Heart left ventricle (tissue), 16 donors: ENCODE measurements around the gene NNMT. TPM values are rescaled to one million over a fixed set of nuclear protein-coding genes. Genes with fewer than 3 reads are reported as not detected.
A peak's percentile ranks its signal among the peaks of the same experiment; 100 is the strongest.

Source experiments
- ATAC-seq, 4 donors: fragments of 200-7000 bp; cut with Tn5 transposase; one replicate each; pipeline ENCODE4 v1.9.1; 2020 to 2022; ENCODE audit warnings: moderate library complexity in 4 of 4, mild to moderate bottlenecking in 3 of 4, moderate number of reproducible peaks in 1 of 4
- DNase-seq, 5 donors: peaks; one replicate each; pipeline ENCODE4 v3.0.0-alpha.2; 2020
- H3K27ac ChIP-seq, 12 donors: fragments of 200-600 bp; sonication (generic) in 4 of 12; one replicate each; pipeline versions ENCODE4 v1.5.0 to v1.8.0; 2016 to 2022; ENCODE audit warnings: mild to moderate bottlenecking in 2 of 12
- H3K27me3 ChIP-seq, 9 donors: fragments of 200-600 bp; sonication (generic) in 2 of 9; one replicate each; pipeline versions ENCODE4 v1.5.1 to v1.8.0; 2016 to 2022; ENCODE audit warnings: mild to moderate bottlenecking in 3 of 9
- H3K36me3 ChIP-seq, 9 donors: fragments of 200-600 bp; sonication (generic) in 2 of 9; one replicate each; pipeline versions ENCODE4 v1.5.0 to v1.8.0; 2018 to 2022; ENCODE audit warnings: mild to moderate bottlenecking in 2 of 9
- H3K4me1 ChIP-seq, 12 donors: fragments of 200-600 bp; sonication (generic) in 4 of 12; one replicate each; pipeline versions ENCODE4 v1.5.0 to v1.8.0; 2016 to 2022; ENCODE audit warnings: mild to moderate bottlenecking in 3 of 12
- H3K4me3 ChIP-seq, 12 donors: fragments of 200-600 bp; sonication (generic) in 4 of 12; one replicate each; pipeline versions ENCODE4 v1.5.0 to v1.8.0; 2017 to 2022; ENCODE audit warnings: mild to moderate bottlenecking in 9 of 12, moderate library complexity in 4 of 12
- H3K9me3 ChIP-seq, 12 donors: fragments of 200-600 bp; sonication (generic) in 4 of 12; one replicate each; pipeline versions ENCODE4 v1.5.0 to v1.8.0; 2016 to 2022; ENCODE audit warnings: mild to moderate bottlenecking in 1 of 12
- POLR2A ChIP-seq, 2 donors: fragments of 450-650 bp; IDR thresholded peaks; one replicate each; pipeline ENCODE4 v1.6.1; 2017; ENCODE audit warnings: antibody characterized with exemption in 2 of 2, mild to moderate bottlenecking in 2 of 2, moderate library complexity in 2 of 2
- WGBS, 4 donors: extraction: QIAGEN DNeasy Blood & Tissue Kit in 2 of 4; methylation state at CpG; one replicate each; pipeline versions ENCODE4 v1.1.5 to v1.1.7; 2013 to 2018; 5-methylcytosine and 5-hydroxymethylcytosine counted together
- intact Hi-C, 10 donors: fragments of 100-400 bp; cut with DNase I; formaldehyde crosslinking; loops; one replicate each; pipeline versions ENCODE4 v1.11.1 to v1.14.2; 2022
- polyA plus RNA-seq, 2 donors: library from polyadenylated mRNA; stranded (reverse); fragments of 200-250 nt; gene quantifications; one replicate each; pipeline ENCODE4 v1.2.3, GENCODE V29; 2013
- total RNA-seq, 9 donors: library from RNA; depleted of rRNA in 2 of 9; stranded (reverse); fragments of >200 nt in 2 of 9; fragmentation: NEBNext Ultra II Directional in 3 of 9; extraction: Animal tissue kit (Norgen Biotek cat#: 25700) in 3 of 9; gene quantifications; one replicate each; pipeline versions ENCODE4 v1.1.0 to v1.2.4, GENCODE V29; 2016 to 2023
- TF ChIP-seq, protein P1 (sequence below), 12 donors: fragments of 200-600 bp; sonication (generic) in 4 of 12; IDR thresholded peaks; one replicate each; pipeline versions ENCODE4 v1.5.0 to v1.8.0; 2018 to 2022; ENCODE audit warnings: antibody characterized with exemption in 12 of 12, mild to moderate bottlenecking in 5 of 12
- donor health status: ischemic (EF 13 %, LVEDD 7.1; RV severe dilation, severe dysfunction).
- donor health status: healthy with polysubstance abuse.
- donor health status: DM: no; HTN: yes; CAD: no.
- donor health status: DM: no; HTN: no; CAD: no.
- donor health status: ischemic (EF 25% LVEDD 6.9; RV normal size, moderate dysfunction).
- donor health status: ischemic (EF 25% LVEDD 5.7; RV mildly dilated, moderate dysfunction).
- donor health status: healthy.
- donor health status: DM: yes; HTN: yes; CAD: no.
- donor health status: ischemic (EF 35%, LVEDD 5.7; RV mildly dilated, moderate dysfunction).
- donor health status: nonischemic (EF 11% LVEDD 7.7; RV severe dilation, severe dysfunction).
- donor health status: DM: yes; HTN: yes; CAD: no.
- donor health status: PGD.
- donor health status: ischemic (EF 29% LVEDD 5.4; RV normal size, mild dysfunction).
- donor health status: nonischemic (EF 23%, LVEDD 6.1; RV moderate dilation, normal function).

The NNMT gene
- total and polyA plus RNA-seq, 11 donors = 12.4 to 146 (median 27.9) TPM

- DNase-seq (peak in 2 of 5 donors; percentile 33 to 41), ATAC-seq (peak in 3 of 4 donors; percentile 42 to 51 (median 47))
- TF ChIP-seq POLR2A (IDR thresholded peaks at IDR 0.05) = no peak
- TF ChIP-seq, protein P1, sequence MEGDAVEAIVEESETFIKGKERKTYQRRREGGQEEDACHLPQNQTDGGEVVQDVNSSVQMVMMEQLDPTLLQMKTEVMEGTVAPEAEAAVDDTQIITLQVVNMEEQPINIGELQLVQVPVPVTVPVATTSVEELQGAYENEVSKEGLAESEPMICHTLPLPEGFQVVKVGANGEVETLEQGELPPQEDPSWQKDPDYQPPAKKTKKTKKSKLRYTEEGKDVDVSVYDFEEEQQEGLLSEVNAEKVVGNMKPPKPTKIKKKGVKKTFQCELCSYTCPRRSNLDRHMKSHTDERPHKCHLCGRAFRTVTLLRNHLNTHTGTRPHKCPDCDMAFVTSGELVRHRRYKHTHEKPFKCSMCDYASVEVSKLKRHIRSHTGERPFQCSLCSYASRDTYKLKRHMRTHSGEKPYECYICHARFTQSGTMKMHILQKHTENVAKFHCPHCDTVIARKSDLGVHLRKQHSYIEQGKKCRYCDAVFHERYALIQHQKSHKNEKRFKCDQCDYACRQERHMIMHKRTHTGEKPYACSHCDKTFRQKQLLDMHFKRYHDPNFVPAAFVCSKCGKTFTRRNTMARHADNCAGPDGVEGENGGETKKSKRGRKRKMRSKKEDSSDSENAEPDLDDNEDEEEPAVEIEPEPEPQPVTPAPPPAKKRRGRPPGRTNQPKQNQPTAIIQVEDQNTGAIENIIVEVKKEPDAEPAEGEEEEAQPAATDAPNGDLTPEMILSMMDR (IDR thresholded peaks at IDR 0.05) = peak; percentile 42 to 89 (median 73)
- no peaks in the 10 kb centered on the region for H3K9me3 ChIP-seq
- peaks cover 0 to 47% (median 32%) of the 10 kb centered on the region in 12 donors for H3K4me1 ChIP-seq
- H3K4me3 ChIP-seq = no peak overlapping the region
- H3K27me3 ChIP-seq = no peaks in the 10 kb centered on the region
- no peaks in the 10 kb centered on the region for H3K36me3 ChIP-seq
- intact Hi-C loops = loop anchor here in 9 of 10 donors (1.0 to 10.0 kb wide), 12 partner anchors 66 to 458 kb away; partner anchors contain the start of gene ZBTB16 (in 3 of the 9)
- WGBS, 4 donors = 18 to 30% (median 23%) methylated on average over 9 of the region's 9 CpGs
- no peak overlapping the region for H3K27ac ChIP-seq
Observed at GRCh38 chr11:114262681-114263512, 33.3 kb upstream of the NNMT start.

DNA sequence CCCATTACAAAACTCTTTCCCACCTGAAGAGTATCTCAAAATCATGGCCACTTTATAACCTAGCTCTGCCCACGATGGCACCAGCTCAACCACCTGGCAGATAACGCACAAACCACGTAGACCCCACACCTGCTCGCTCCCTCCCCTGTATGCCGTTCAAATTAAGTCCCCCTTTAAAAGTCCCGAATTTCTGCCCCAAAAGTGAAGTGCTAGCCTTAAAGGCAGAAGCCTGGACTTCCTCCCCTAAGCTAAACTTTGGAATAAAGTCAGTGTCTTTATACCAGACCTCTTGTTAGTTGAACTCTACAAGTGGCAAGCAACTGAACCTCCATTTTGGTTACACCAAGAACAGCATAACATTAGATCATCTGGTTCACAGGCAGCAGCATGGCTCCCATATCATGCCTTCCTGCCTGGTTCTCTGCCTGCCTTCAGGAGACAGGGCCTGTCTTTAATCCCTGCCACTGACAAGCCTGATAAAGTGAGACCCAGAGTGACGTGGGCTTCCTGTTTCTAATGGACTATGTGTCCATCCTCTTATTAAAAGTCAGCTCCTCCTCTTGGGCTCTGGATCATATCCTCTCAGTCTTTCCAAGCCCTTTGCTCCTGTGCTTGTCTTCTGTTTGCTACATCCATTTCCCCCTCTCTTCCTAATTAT, 32.6 kb upstream of the NNMT start:
- peak in 1 of 5 donors; percentile 43 for DNase-seq
- Histone ChIP-seq H3K4me3 (no peak overlapping the region), H3K9me3 (no peaks in the 10 kb centered on the region), H3K27ac (no peak overlapping the region), H3K4me1 (peaks cover 0 to 39% (median 25%) of the 10 kb centered on the region in 12 donors), H3K27me3 (no peaks in the 10 kb centered on the region), H3K36me3 (no peaks in the 10 kb centered on the region)
- 76 to 84% (median 78%) methylated on average over 7 of the region's 7 CpGs for WGBS, 4 donors
- ATAC-seq = peak in 2 of 4 donors; percentile 26 to 64
- no peak for TF ChIP-seq POLR2A (IDR thresholded peaks at IDR 0.05)
- TF ChIP-seq, protein P1 (IDR thresholded peaks at IDR 0.05) = no peak
- intact Hi-C loops = loop anchor here (2.0 to 10.0 kb wide), 12 partner anchors 66 to 459 kb away; partner anchors contain the start of gene ZBTB16 (in 3 of the 10)

GRCh38 chr11:114264381-114264780, 31.8 kb upstream of the NNMT start:
- no peak overlapping the region for H3K4me3 ChIP-seq
- no peaks in the 10 kb centered on the region for H3K9me3 ChIP-seq
- peaks cover 0 to 35% (median 17%) of the 10 kb centered on the region in 12 donors for H3K4me1 ChIP-seq
- DNase-seq (no peak), ATAC-seq (no peak)
- H3K27ac ChIP-seq = no peak overlapping the region
- TF ChIP-seq, protein P1 (IDR thresholded peaks at IDR 0.05) = no peak
- TF ChIP-seq POLR2A (IDR thresholded peaks at IDR 0.05) = no peak
- H3K36me3 ChIP-seq = no peaks in the 10 kb centered on the region
- H3K27me3 ChIP-seq = no peaks in the 10 kb centered on the region
- intact Hi-C loops = loop anchor here in 8 of 10 donors (2.0 to 10.0 kb wide), 9 partner anchors 67 to 460 kb away; partner anchors contain the start of gene ZBTB16 (in 3 of the 8)
- WGBS, 4 donors = 85 to 98% (median 89%) methylated on average over 2 of the region's 2 CpGs
